Left ventricle myocardium inferior (tissue), 1 donor: Measurements from ENCODE around the gene PRR5. TPM values are rescaled to one million over a fixed set of nuclear protein-coding genes. Genes with fewer than 3 reads are reported as not detected.

Source experiments
- DNase-seq: peaks from one replicate; pipeline ENCODE4 v3.0.0-alpha.2; 2020
- H3K27ac ChIP-seq: fragments of 200-600 bp; replicated peaks from 2 replicates; pipeline ENCODE4 v1.8.0; 2021
- H3K27me3 ChIP-seq: fragments of 200-600 bp; 2 replicates; pipeline ENCODE4 v1.8.0; 2021; ENCODE audit warnings: low read depth
- H3K36me3 ChIP-seq: fragments of 200-600 bp; 2 replicates; pipeline ENCODE4 v1.8.0; 2021
- H3K4me1 ChIP-seq: fragments of 200-600 bp; 2 replicates; pipeline ENCODE4 v1.8.0; 2021
- H3K4me3 ChIP-seq: fragments of 200-600 bp; 2 replicates; pipeline ENCODE4 v1.8.0; 2021; ENCODE audit warnings: mild to moderate bottlenecking, moderate library complexity
- H3K9me3 ChIP-seq: fragments of 200-600 bp; replicated peaks from 2 replicates; pipeline ENCODE4 v1.8.0; 2021
- CTCF ChIP-seq: fragments of 200-600 bp; IDR thresholded peaks from 2 replicates; pipeline ENCODE4 v1.8.0; 2021; ENCODE audit warnings: antibody characterized with exemption, mild to moderate bottlenecking, borderline replicate concordance
- intact Hi-C: fragments of 100-400 bp; cut with micrococcal nuclease; formaldehyde crosslinking; loops from one replicate; pipeline ENCODE4 v1.11.0; 2022
- total RNA-seq: library from RNA; stranded (reverse); fragmentation: NEBNext Ultra II Directional; extraction: Animal tissue kit (Norgen Biotek cat#: 25700); gene quantifications from one replicate; pipeline ENCODE4 v1.2.1, GENCODE V29; 2021
- donor health status: DM: no; HTN: yes; CAD: no; lungs with severe emphysema.

Gene PRR5
- total RNA-seq, 1 donor from 2014 or later, result 2.9 TPM

DNA sequence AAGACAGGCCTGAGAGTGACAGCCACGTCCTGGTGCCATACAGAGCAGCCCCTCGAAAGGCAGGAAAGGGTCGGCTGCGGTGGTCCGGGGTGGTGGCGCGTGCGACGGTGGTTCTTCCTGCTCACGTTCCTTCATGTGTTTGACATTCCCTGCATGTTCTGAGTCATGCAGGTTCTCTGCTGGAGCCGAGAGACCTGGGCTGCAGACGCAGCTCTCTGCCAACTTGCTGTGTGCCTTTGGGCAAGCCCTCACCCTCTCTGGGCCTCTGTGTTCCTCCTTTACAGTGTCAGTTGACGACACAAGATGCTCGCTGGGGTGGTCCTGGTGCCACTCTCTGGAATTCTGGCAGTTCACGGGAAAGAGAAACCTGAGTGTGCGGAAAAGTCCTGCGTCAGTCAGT lies 62.4 kb downstream of the PRR5 start:
- H3K4me3 ChIP-seq, result no peak overlapping the region
- no peak for DNase-seq
- intact Hi-C loops, result no loop called here
- no peaks in the 10 kb centered on the region for H3K36me3 ChIP-seq
- H3K4me1 ChIP-seq, result no peaks in the 10 kb centered on the region
- H3K27ac ChIP-seq, result no peak overlapping the region
- no peak for TF ChIP-seq CTCF
- peaks cover 79% of the 10 kb centered on the region for H3K27me3 ChIP-seq
- H3K9me3 ChIP-seq, result no peaks in the 10 kb centered on the region

GRCh38 chr22:44764974-44765373 lies 63.0 kb downstream of the PRR5 start:
- H3K9me3 ChIP-seq, result peaks cover 5% of the 10 kb centered on the region
- intact Hi-C loops, result no loop called here
- no peak for TF ChIP-seq CTCF
- H3K36me3 ChIP-seq, result no peaks in the 10 kb centered on the region
- no peak overlapping the region for H3K4me3 ChIP-seq
- peaks cover 75% of the 10 kb centered on the region for H3K27me3 ChIP-seq
- H3K4me1 ChIP-seq, result no peaks in the 10 kb centered on the region
- DNase-seq, result no peak
- H3K27ac ChIP-seq, result no peak overlapping the region

GRCh38 chr22:44765571-44766285 lies 63.7 kb downstream of the PRR5 start:
- no peaks in the 10 kb centered on the region for H3K36me3 ChIP-seq
- H3K4me1 ChIP-seq, result no peaks in the 10 kb centered on the region
- no peak for TF ChIP-seq CTCF
- H3K9me3 ChIP-seq, result peaks cover 7% of the 10 kb centered on the region
- no peak overlapping the region for H3K27ac ChIP-seq
- peaks cover 71% of the 10 kb centered on the region for H3K27me3 ChIP-seq
- intact Hi-C loops, result no loop called here
- DNase-seq, result no peak
- H3K4me3 ChIP-seq, result no peak overlapping the region

- Histone ChIP-seq H3K9me3 (peaks cover 37% of the 10 kb centered on the region), H3K4me3 (no peak overlapping the region), H3K4me1 (no peaks in the 10 kb centered on the region), H3K36me3 (no peaks in the 10 kb centered on the region), H3K27me3 (peaks cover 15% of the 10 kb centered on the region), H3K27ac (no peak overlapping the region)
- no peak for DNase-seq
- no peak for TF ChIP-seq CTCF
- intact Hi-C loops, result no loop called here
Observed at GRCh38 chr22:44773082-44773481, 71.1 kb downstream of the PRR5 start.

DNA sequence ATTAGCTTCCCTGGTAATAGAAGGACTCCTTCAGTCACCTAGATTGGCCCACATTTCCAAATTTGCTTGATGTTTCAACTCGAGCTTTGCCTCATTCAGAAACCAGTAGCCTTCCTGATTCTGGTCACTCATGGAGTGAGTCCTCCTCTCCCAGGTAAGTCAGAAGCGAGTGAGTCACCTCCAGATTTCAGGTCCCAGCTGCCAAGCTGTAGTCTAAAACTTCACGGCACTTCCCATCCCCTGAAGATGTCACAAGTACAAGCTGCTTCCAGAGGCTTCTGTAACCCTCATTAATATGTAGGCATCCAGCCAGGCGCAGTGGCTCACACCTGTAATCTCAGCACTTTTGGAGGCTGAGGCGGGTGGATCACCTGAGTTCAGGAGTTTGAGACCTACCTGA lies 73.9 kb downstream of the PRR5 start:
- TF ChIP-seq CTCF, result no peak
- no peaks in the 10 kb centered on the region for H3K36me3 ChIP-seq
- intact Hi-C loops, result no loop called here
- H3K4me1 ChIP-seq, result no peaks in the 10 kb centered on the region
- no peak overlapping the region for H3K4me3 ChIP-seq
- peaks cover 30% of the 10 kb centered on the region for H3K9me3 ChIP-seq
- no peak for DNase-seq
- H3K27ac ChIP-seq, result no peak overlapping the region
- H3K27me3 ChIP-seq, result peaks cover 14% of the 10 kb centered on the region
